ENCODE measurements around the gene NAA40.

DNA sequence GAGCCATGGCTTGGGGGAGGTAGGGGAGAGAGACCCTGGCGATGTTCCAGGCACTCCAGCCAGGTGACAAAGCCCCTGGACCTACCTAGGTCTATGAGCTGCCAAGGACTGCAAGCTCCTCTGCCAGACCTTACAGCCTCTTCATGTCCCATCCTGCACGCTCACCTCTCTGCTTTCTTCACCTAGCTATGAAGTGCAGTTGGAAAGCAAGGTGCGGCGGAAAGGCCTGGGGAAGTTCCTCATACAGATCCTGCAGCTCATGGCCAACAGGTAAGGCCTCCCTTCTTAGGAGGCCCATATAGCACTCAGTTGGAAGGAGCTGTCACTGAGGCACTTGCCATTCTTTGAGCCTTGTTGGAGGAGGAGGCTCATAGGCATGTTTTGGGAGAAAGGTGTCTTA lies 13.8 kb downstream of the NAA40 start:
- TF ChIP-seq CTCF (IDR thresholded peaks at IDR 0.05), result no peak
- TF ChIP-seq POLR2A (IDR thresholded peaks at IDR 0.05), result no peak
